Stimulated activated CD8-positive, alpha-beta memory T cell treated with anti-CD3 and anti-CD28 coated beads, Interleukin-7, amount 100 ng/mL, for 4 hours (primary cell): ENCODE results near the gene C20orf141.
"Not testable (repeated sequence)": the region's sequence is repeated elsewhere in the genome, so short reads cannot be mapped to it uniquely, and the experiment has no call there.

Experiments used
- DNase-seq, 2 donors: peaks; one replicate each; pipeline ENCODE4 v3.0.0-alpha.2; 2020; ENCODE audit warnings: low read depth in 2 of 2

Gene C20orf141

DNA sequence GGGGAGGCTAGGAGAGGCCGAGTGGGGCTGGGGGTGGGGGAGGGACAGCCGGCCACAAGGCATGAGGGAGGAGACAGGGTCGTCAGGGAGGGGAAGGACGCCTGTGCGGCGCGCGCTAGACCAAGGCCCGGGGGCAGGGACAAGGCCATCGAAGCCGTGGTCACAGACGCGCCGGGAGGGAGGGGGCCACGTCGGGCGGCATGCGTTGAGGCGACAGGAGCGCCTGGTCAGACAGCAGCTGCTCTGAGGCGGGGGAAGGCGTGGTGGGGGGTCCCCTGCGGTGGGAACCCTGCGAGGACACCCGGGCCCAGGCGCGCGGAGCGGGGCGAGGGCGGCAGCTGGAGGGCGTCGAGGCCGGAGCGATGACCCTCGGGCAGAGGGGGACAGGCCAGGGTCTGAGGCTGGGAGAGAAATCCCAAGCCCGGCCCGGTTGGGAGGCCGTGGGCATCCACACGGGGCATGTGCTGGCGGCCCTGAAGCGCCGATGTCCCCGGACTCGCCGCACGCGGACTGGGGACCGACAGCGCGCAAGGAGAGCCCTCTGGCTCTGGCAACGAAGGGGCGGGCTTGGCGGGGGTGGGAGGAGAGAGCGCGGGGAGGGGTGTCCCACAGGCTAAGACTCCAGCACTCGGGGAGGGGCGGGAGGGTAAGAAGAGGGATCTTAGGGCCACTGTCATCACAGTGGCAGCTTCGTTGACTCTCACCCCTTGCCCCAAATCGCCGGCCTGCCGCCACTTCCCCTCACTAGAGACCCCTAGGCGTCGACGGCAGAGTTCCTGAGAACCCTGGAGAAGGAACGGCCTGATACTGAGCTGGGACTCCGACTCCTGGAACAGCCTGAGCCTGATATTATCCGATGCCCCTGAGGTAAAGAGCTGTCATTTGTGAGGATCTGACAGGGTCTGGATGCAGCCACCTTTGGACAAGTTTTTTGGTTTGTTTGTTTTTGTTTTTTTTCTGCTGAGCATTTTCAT, 6.4 kb downstream of the C20orf141 start:
- no peak for DNase-seq

DNA sequence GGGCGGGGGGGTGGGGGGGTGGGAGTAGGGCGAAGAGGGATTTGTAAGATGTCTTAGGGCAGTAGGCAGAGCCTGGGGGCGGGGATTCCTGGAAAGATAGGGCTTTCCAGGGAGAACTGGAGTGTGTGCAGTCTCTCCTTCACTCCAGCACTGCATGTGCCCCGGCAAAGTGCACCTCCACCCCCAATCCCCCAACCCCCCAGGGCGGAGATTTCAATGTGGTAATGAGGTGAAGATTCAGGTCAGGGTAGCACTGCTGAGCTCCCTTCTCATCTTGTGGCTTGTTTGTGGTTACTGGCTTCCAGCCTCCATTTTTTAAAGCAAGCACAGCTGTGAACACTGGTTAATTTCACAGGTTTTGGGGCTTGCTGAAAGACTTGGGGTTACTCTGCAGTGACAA, 7.3 kb downstream of the C20orf141 start:
- DNase-seq: peak; percentile 14 to 25

DNA sequence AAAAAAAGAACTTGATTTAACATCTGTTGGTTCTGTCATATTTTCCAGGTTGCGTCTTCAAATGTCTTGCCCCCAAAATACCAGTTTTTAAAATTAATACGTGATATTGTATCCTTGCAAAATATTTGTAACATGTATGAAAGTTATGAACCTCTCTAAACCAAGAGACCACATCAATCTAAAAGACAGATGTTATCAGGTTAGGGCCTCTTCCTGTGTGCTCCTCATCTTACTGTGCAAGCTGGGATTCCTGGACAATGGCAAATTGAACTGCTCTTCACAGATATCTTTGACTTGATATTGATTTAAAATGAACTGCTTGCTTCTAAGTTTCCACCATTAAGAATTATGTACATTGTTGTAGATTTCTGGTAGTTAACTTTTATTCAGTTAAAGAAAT, 11.0 kb downstream of the C20orf141 start:
- no peak for DNase-seq

DNA sequence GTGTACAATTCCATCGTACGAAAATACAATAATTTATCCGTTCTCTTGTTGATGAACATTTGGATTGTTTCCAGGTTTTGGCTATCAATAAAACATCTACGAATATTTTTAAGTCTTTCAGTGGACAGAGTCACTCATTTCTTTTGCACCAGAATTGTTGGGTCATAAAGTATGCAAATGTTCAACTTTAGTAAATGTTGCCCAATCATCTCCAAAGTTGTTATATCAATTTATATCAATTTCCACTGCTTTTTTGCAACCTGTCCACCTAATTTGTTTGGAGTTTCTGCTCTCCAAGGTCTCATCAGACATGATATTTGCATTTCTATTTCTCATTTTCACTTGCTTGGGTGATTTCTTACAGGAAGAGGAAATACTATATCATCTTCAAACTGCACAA, 11.9 kb downstream of the C20orf141 start:
- no peak for DNase-seq

DNA sequence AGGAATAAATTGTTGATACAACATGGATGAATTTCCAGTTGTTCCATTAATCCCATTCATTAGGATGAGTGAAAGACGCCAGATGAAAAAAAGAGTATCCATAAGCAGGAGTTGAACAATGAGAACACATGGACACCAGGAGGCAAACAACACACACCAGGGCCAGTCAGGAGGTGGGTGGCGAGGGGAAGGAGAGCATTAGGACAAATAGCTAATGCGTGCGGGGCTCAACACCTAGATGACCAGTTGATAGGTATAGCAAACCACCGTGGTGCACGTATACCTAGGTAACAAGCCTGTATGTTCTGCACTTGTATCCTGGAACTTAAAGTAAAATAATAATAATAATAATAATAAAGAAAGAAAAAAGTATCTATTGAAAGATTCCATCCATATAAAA, 14.6 kb downstream of the C20orf141 start:
- no peak for DNase-seq

DNA sequence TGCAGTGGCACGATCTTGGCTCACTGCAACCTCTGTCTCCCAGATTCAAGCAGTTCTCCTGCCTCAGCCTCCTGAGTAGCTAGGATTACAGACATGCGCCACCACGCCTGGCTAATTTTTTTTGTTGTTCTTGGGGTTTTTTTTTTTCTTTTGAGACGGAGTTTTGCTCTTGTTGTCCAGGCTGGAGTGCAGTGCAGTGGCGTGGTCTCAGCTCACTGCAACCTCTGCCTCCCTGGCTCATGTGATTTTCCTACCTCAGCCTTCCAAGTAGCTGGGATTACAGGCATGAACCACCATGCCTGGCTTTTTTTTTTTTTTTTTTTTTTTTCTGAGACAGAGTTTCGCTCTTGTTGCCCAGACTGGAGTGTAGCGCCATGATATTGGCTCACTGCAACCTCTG, 16.4 kb downstream of the C20orf141 start:
- not testable (repeated sequence) for DNase-seq

DNA sequence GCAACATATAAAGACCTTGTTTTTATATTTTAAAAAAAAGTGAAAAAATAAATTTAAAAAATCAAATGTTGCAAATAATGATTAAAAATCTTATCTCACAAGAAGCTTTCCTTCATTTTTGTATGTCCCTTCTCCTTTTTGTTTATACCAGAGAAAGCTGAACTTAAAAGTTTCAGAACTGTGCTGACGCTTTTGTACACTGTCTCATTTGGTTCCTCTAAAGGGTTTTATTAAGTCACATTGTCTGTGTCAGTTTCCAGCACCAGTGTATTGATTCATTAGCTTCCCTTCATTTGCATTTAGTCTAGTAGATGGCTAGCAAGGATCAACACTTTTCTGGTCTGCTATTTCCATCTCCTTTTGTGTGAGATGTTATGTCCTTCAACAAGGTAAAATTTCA, 19.0 kb downstream of the C20orf141 start:
- DNase-seq: no peak

DNA sequence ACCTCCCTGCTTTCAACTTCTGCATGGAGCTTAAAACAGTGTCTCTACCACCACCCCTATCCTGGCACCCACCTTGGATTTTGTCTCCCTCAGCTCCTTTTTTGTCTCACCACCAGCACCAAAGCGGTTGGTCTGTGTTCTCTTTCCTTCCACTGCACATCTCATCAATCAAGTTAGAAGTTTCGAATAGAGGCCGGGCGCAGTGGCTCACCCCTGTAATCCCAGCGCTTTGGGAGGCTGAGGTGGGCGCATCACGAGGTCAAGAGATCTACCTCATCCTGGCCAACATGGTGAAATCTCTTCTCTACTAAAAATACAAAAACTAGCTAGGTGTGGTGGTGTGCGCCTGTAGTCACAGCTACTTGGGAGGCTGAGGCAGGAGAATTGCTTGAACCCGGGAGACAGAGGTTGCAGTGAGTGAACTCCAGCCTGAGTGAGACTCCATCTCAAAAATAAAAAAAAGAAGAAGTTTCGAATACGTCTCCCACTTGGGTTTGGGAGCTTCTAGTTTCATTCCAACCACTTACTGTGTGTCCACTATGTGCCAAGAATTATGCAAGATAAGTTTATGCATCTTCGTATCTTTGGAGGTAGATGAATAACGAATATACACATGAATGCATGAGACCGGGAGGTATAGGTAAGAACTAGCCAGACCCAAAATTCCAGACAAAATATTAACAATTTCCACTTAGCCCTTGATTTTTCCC, 19.8 kb downstream of the C20orf141 start:
- DNase-seq: no peak

DNA sequence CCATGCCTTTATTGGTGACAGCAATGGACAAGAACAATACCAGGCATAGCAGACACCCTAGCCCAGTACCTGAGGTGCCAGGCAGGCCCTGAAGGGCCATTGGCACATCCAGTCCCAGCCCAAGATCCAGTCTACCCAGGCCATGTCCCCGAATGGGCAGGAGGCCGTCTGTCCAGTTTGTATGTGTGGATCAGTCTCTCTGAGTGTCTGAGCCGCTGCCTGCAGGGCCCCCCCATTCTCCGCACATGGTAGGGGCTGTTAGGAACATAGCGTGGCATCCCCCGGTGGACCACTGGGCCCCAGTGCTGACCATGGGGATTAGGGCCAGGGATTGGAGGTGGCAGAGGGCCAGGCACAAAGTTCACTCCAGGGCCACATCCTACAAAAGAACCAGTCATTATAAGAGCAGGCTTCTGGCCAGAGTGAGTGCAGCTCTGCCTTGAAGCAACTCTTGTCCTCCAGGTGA, 20.6 kb downstream of the C20orf141 start:
- no peak for DNase-seq

DNA sequence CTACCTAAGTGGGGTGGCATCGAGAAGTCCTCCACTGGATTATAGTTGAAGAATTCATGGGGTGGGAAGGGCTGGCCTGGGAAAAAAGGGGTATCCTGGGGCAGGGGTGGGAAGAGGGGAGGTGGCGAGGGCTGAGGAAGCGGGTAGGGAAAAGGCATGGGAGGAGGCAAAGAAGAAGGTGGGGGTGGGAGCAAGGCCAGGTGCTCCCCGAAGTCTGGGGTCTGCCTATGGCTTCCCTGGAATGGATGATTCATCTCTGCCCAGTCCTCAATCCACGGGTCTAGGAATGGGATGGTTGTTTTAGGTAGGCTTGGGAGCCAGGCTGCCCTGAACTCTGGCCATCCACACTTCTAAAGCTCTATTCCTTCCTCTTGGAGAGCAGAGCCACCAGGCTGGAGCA, 21.2 kb downstream of the C20orf141 start:
- no peak for DNase-seq

DNA sequence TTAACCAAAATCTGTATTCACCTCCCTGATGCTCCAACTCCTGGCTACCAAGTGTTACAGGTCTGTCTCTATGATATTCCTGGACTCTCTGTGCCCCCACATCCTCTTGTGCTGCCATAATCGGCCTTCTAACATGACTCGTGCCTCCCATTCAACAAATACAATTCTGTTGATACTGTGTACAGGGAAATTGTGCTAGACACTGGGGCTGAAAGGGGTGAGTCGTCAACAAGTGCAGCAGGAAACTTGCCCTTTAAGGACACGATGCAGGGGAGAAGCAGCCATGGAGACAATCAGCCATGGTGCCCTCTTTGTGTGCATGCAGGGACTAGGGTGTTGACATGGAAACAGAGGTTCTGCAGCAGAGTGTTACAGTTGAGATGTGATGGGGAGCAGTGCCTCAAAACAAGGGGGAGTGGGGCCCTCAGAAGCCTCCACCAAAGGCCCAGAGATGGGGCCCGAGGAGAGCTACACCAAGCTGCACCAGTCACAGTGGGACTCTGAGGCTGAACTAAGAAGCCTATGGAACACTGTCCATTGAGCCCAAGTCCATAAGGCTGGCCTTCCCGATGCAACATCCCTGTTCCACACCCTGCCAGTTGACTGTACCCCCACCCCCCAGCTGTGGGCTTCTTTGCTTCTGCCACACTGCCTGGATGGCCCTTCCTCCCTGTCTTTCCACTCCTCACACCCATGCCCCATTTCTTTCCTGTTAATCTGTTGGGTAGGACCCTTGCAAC, 22.6 kb downstream of the C20orf141 start:
- no peak for DNase-seq

DNA sequence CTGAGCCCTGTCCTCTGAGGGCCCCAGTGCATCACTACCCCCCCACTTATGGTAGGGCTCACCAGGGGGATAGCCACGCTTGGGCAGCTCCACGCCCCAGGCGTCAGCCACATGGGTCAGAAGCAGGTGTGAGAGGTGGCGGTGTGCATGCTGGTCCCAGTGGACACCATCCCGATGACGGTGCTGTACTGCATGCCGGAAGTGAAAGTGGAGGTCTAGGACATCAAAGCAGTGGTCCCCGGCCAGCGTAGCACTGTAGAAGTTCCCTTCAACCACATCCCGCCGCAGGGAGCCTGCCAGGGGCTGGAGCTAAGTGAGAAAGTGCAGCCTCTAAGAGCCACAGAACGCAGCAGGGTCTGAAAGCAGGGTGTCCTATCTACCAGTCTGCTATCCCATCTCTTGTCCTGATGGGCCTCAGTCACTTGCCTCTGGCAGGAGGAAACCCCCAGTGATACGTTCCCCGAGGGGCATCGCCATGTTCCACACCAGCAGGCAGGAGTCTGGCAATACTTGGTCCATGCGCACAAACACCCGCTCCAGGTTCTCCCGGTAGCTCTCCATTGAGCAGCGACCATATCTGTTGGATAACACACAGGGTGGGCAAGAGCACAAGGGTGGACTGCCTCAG, 23.5 kb downstream of the C20orf141 start:
- DNase-seq: no peak

DNA sequence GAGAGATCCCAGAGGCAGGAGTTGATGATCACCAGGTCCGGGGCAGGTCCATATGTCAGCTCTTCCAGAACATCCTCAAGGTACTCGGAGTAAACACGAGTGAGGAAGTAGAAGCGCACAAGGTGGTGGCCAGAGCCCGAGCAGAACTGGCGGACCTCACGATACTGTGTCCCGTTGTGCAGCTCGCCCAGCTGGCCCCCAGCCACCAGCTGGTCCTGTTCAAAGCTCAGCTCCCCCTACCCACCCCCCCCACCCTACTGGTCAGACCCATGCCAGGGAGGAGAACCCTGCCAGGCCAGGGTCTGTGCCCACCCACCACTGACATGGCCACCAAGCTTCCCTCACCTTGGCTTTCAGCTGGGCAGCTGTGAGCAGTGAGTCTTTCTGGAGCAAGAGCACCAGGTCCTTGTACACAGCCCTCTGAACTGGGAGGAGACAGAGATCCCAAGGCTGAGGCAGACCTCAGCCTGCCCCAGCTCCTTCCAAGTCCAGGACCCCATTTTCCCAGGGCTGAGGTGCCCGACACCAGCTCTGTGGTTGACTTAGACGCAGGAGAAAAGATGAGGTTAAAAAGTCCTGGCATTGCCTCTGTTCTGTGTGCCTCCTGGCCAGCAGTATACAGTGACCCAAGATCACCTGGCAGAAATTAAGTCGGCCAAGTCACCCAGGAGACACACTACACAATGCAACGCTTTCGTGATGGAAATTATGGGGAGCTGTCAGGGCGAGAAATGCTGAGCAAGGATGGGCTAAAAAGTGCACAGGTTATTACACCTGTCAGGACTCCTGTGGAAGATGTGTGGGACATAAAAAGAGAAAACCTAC, 24.3 kb downstream of the C20orf141 start:
- no peak for DNase-seq

DNA sequence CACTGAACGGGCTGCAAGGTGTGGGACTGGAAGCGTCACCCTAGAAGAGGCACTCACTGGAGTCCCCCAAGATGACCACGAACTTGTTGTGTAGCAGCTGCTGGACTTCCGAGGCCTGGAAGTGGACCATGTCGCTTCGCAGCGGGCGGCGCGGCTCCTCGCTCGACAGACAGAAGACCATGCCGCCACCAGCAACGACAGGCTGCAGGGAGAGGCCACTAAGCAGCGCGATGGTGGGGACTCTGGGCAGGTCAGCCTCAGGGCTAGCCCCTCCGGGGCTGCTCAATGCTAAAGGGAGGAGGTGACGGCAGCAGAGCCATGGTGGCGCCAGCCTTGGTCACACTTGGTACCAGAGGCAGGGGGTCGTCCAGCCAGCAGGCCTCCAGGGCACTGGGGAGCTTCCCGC, 24.9 kb downstream of the C20orf141 start:
- no peak for DNase-seq

DNA sequence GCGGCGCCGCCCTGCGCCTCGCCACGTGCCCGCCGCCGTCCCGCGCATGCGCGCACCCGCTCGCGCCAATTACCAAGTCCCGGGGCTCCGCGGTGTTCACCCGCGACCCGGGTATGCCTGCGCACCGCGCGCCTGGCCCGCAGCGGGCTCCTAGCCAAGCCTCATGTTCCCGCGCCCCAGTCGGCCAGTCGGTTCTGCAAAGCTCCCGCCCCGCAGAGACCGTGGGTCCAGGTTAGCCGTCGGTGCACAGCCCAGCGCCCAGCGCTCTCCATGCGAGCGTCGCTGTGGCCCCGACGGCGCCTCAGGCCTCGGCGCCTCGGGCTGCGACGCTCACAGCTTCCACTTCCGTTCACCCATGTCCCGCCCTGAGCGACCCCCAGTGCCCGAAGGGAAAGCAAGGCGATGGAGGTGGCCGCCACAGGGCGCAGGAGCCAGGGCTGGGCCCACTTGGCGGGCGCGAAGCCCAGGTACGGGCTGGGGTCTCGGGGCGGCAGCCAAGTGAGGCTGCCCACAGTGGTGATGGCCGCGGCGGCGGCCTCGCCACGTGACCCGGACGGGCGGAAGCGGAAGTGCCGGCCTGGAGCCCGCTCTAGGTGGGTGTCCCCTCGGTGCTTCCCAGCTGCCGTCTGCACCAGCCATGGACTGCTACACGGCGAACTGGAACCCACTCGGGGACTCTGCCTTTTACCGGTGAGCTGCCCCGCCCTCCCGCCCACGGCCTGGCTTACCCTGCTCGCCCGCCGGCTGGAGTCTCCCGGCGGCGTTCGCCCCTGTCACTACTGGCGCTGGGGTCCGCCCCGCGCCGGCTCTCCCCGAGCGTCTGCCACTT, 25.6 kb downstream of the C20orf141 start, which contains the start of the genes PCED1A and VPS16:
TSS of gene PCED1A (minus strand) at position 518 of the 829 bp plus-strand sequence. CDS start 743 bp downstream, outside the sequence.
TSS of gene VPS16 (plus strand) at position 608 of the 829 bp plus-strand sequence. CDS start at position 638, 30 bp downstream.
- peak; percentile 79 to 87 for DNase-seq

DNA sequence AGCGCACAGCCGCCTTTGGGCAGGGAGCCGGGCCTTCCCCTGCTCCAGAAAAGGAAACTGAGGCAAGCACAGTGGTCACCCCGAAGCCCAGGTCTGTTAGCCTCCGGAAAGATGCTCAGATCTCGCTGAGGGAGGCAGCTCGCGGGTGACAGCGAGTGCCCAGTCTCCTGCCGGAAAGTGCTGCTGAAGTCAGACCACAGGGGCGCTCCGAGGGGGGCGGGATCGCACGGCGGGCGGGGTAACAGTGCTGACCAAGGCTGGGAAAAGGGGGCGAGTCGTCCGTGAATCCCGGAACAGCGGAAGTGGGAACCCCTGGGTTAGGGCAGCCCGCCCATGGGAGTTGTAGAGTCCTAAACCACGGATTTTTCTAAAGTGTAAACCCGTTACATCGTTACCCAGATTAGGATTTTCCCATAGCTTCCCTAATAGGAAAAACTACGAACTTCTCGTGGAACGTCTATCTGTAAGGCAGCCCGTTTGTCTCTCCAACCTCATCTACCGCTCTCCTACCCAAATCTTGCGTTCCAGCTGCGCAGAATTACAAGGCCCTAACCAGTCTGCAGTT, 26.3 kb downstream of the C20orf141 start:
- DNase-seq: peak in 1 of 2 donors; percentile 6

DNA sequence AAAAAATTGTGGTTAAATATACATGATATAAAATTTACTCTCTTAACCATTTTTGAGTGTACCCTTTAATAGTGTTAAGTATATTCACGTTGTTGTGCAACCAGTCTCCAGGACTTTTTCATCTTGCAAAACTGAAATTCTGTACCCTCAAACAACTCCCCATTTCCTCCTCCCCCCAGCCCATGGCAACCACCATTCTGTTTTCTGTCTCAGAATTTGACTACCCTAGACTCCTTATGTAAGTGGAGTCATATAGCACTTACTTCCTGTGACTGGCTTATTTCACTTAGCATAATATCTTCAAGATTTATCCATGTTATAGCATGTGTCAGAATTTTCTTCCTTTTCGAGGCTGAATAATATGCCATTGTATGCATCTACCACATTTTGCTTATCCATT, 30.8 kb downstream of the C20orf141 start:
- DNase-seq: no peak

DNA sequence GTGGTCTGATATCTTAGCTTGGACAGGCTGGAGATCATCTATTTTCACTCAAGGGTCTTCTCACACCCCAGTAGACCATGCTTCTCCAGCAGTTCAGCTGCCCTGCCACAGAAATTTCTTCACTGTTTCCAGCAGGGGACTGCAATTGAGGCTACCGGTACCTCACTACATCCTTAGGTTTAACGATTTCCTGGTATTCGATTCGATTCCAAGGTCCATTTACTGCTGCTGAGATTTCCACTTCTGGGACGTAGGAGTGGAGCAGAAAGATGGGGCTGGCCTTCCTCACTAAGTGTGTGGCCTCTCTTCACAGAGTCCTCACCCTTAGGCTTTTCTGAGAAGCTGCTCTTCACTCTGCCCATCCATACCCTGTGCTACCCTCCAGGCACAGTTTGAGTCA, 31.9 kb downstream of the C20orf141 start:
- DNase-seq: no peak

DNA sequence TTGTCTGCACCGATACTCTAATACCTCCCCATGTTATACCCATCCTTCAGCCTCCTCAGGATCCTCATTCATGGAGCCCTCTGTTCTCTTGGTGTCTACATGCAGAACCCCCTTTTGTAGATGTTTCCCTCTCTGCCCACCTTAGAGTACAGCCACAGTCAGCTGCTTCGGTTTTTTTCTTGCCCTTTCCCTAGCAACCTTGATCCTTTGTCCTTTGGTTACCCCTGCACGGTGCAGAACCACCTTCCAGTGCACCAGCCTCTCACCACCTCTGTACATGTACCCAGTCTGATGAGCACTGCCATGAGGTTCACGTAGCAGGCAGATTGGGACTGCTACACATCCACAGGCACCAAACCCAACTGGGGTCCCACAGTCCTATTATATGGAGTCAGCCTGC, 33.0 kb downstream of the C20orf141 start:
- no peak for DNase-seq
